ENCODE measurements around the gene GSTK1. TPM values are rescaled to one million over a fixed set of nuclear protein-coding genes. Genes with fewer than 3 reads are reported as not detected.

GSTK1 gene
- total and polyA plus RNA-seq, 10 of the 15 experiments (the other 5 are each of a cell fraction or from before 2014, with no cell fraction given) = 76.2 to 166 (median 127) TPM

GRCh38 chr7:143269251-143269650 lies 6.0 kb downstream of the GSTK1 start:
- Histone ChIP-seq H3K4me2 (ENCODE audit: control insufficient read depth, insufficient read depth) (no peak overlapping the region), H3K27ac (ENCODE audit: control insufficient read depth, insufficient read depth) (no peak overlapping the region), H3K4me3 (no peak overlapping the region), H2AFZ (ENCODE audit: control insufficient read depth, low read depth, low read length) (no peak overlapping the region), H3K9ac (ENCODE audit: control insufficient read depth, insufficient read depth, low read length) (no peak overlapping the region), H3K9me3 (replicated peaks; ENCODE audit: control insufficient read depth, insufficient read depth, low read length) (no peaks in the 10 kb centered on the region), H3K79me2 (ENCODE audit: control insufficient read depth, insufficient read depth, low read length) (peaks cover 5% of the 10 kb centered on the region), H4K20me1 (ENCODE audit: control insufficient read depth, insufficient read depth) (no peaks in the 10 kb centered on the region), H3K36me3 (ENCODE audit: control insufficient read depth in 2 of 2, insufficient read depth in 2 of 2, low read length in 1 of 2) (peaks cover 5 to 12% of the 10 kb centered on the region in 2 experiments), H3K27me3 (replicated peaks in 1 of 2; ENCODE audit: control insufficient read depth in 2 of 2, insufficient read depth in 2 of 2, low read length in 1 of 2) (no peaks in the 10 kb centered on the region), H3K4me1 (ENCODE audit: control insufficient read depth, insufficient read depth, low read length) (peaks cover 10% of the 10 kb centered on the region)
- intact Hi-C loops (cut with micrococcal nuclease; ENCODE audit: unreplicated experiment) (no loop called here), in situ Hi-C loops (cut with MboI) (no loop called here)
- ChIA-PET POLR2A (no interaction called here), CTCF (interaction anchor here (1.0 to 2.0 kb wide), 2 partner anchors 10 to 29 kb away, joined by 4 to 5 read pairs; no protein-coding TSS in a partner anchor), RAD21 (ENCODE audit: unreplicated experiment) (no interaction called here), SMC1A (ENCODE audit: uncharacterized antibody, unreplicated experiment) (interaction anchor here (0.9 kb wide), 1 partner anchor 11 kb away, joined by 3 read pairs; no protein-coding TSS in a partner anchor)
- 75% methylated on average over 5 of the region's 5 CpGs for WGBS (ENCODE audit: insufficient coverage, insufficient replicate concordance, low lambda C conversion rate, missing lambda C conversion rate)
- BruUV-seq (replicated peaks) = no TSS peak
- no peak for TF ChIP-seq ZBTB33 (IDR thresholded peaks at IDR 0.05)
- TF ChIP-seq CHD1 (IDR thresholded peaks at IDR 0.05; ENCODE audit: low read depth, low read length) = no peak
- no peak for DNase-seq (ENCODE audit: low read depth, low spot score)
- ATAC-seq = no peak
- FAIRE-seq = no peak

- no peak overlapping the region for H3K4me2 ChIP-seq (ENCODE audit: control insufficient read depth, insufficient read depth)
- WGBS (ENCODE audit: insufficient coverage, insufficient replicate concordance, low lambda C conversion rate, missing lambda C conversion rate) = 13% methylated on average over 1 of the region's 1 CpG
- POLR2A ChIA-PET = no interaction called here
- no TSS peak for BruUV-seq (replicated peaks)
- no peaks in the 10 kb centered on the region for H4K20me1 ChIP-seq (ENCODE audit: control insufficient read depth, insufficient read depth)
- H3K9me3 ChIP-seq (replicated peaks; ENCODE audit: control insufficient read depth, insufficient read depth, low read length) = no peaks in the 10 kb centered on the region
- ATAC-seq = no peak
- SMC1A ChIA-PET (ENCODE audit: uncharacterized antibody, unreplicated experiment) = interaction anchor here (1.2 kb wide), 1 partner anchor 65 kb away, joined by 3 read pairs; no protein-coding TSS in a partner anchor
- intact Hi-C loops (cut with micrococcal nuclease; ENCODE audit: unreplicated experiment) = no loop called here
- in situ Hi-C loops (cut with MboI) = no loop called here
- H3K79me2 ChIP-seq (ENCODE audit: control insufficient read depth, insufficient read depth, low read length) = no peaks in the 10 kb centered on the region
- H3K27ac ChIP-seq (ENCODE audit: control insufficient read depth, insufficient read depth) = no peak overlapping the region
- no peak for FAIRE-seq
- no peak overlapping the region for H2AFZ ChIP-seq (ENCODE audit: control insufficient read depth, low read depth, low read length)
- no peaks in the 10 kb centered on the region for H3K27me3 ChIP-seq (replicated peaks in 1 of 2; ENCODE audit: control insufficient read depth in 2 of 2, insufficient read depth in 2 of 2, low read length in 1 of 2)
- H3K36me3 ChIP-seq (ENCODE audit: control insufficient read depth in 2 of 2, insufficient read depth in 2 of 2, low read length in 1 of 2) = peaks cover 5 to 7% of the 10 kb centered on the region in 2 experiments
- DNase-seq (ENCODE audit: low read depth, low spot score) = no peak
- H3K4me3 ChIP-seq = no peak overlapping the region
- RAD21 ChIA-PET (ENCODE audit: unreplicated experiment) = no interaction called here
- no peak for TF ChIP-seq ATF2 (IDR thresholded peaks at IDR 0.05; ENCODE audit: low read length)
- H3K9ac ChIP-seq (ENCODE audit: control insufficient read depth, insufficient read depth, low read length) = no peak overlapping the region
- no peaks in the 10 kb centered on the region for H3K4me1 ChIP-seq (ENCODE audit: control insufficient read depth, insufficient read depth, low read length)
- CTCF ChIA-PET = interaction anchor here (0.7 to 2.4 kb wide), 3 partner anchors 12 to 31 kb away, joined by 3 to 7 read pairs (median 3); no protein-coding TSS in a partner anchor
Observed at GRCh38 chr7:143271240-143271639, 8.0 kb downstream of the GSTK1 start.
